T-helper 1 cell treated with Interleukin-12 subunit alpha and Interleukin-12 subunit beta and Interleukin-4 antibody, amounts not matched to agents 30 μg/mL and 1 μg/mL, for 36 hours (primary cell): ENCODE measurements around the gene PTGFRN.

Experiments used
- H3K27ac Mint-ChIP-seq: one replicate; pipeline ENCODE4 v1.8.0; 2021; ENCODE audit warnings: mild to moderate bottlenecking, mixed read lengths
- H3K27me3 Mint-ChIP-seq: one replicate; pipeline ENCODE4 v1.8.0; 2021; ENCODE audit warnings: low read depth, mixed read lengths
- H3K36me3 Mint-ChIP-seq: one replicate; pipeline ENCODE4 v1.8.0; 2021; ENCODE audit warnings: low read depth, mixed read lengths
- H3K4me1 Mint-ChIP-seq: one replicate; pipeline ENCODE4 v1.8.0; 2021; ENCODE audit warnings: low read depth, mixed read lengths
- H3K4me3 Mint-ChIP-seq: one replicate; pipeline ENCODE4 v1.8.0; 2021; ENCODE audit warnings: mild to moderate bottlenecking, moderate library complexity, mixed read lengths
- H3K9me3 Mint-ChIP-seq: one replicate; pipeline ENCODE4 v1.8.0; 2021; ENCODE audit warnings: mixed read lengths

The PTGFRN gene

GRCh38 chr1:116878804-116879477 lies 30.8 kb upstream of the PTGFRN start:
- H3K27ac Mint-ChIP-seq = no peak overlapping the region
- H3K27me3 Mint-ChIP-seq = no peaks in the 10 kb centered on the region
- H3K4me3 Mint-ChIP-seq = no peak overlapping the region
- no peaks in the 10 kb centered on the region for H3K36me3 Mint-ChIP-seq
- peaks cover 27% of the 10 kb centered on the region for H3K4me1 Mint-ChIP-seq
- H3K9me3 Mint-ChIP-seq = no peaks in the 10 kb centered on the region

GRCh38 chr1:116879478-116880133 lies 30.1 kb upstream of the PTGFRN start:
- Mint-ChIP-seq H3K36me3 (no peaks in the 10 kb centered on the region), H3K9me3 (no peaks in the 10 kb centered on the region), H3K27ac (no peak overlapping the region), H3K4me3 (no peak overlapping the region), H3K27me3 (no peaks in the 10 kb centered on the region), H3K4me1 (peaks cover 28% of the 10 kb centered on the region)

DNA sequence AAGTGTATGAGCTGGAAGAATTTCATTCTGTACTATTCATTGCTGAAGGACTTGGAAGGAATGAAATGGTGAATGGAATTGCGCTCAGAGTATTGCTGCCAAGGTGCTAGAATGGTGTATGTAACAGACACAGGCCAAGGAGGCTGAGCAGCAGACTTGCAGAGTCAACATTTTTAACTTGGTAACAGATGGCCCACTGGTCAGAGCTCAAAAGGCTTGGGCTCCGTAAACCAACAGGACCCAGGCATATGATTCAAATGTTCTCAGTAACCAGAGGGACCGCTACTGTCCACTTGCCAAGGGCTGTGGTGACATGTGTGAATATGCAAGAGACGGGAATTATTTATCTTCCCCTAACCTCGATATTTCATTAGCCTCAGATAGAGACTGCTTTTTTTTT lies 28.8 kb upstream of the PTGFRN start:
- Mint-ChIP-seq H3K4me1 (peaks cover 20% of the 10 kb centered on the region), H3K9me3 (no peaks in the 10 kb centered on the region), H3K27ac (peak overlapping the region; percentile 9), H3K27me3 (no peaks in the 10 kb centered on the region), H3K36me3 (no peaks in the 10 kb centered on the region), H3K4me3 (no peak overlapping the region)

- Mint-ChIP-seq H3K27ac (peak overlapping the region; percentile 67), H3K4me1 (peaks cover 18% of the 10 kb centered on the region), H3K27me3 (no peaks in the 10 kb centered on the region), H3K9me3 (no peaks in the 10 kb centered on the region), H3K36me3 (no peaks in the 10 kb centered on the region), H3K4me3 (no peak overlapping the region)
Observed at GRCh38 chr1:116881879-116882520, 27.7 kb upstream of the PTGFRN start.

- H3K27ac Mint-ChIP-seq = no peak overlapping the region
- no peaks in the 10 kb centered on the region for H3K36me3 Mint-ChIP-seq
- no peaks in the 10 kb centered on the region for H3K9me3 Mint-ChIP-seq
- H3K4me1 Mint-ChIP-seq = peaks cover 18% of the 10 kb centered on the region
- no peaks in the 10 kb centered on the region for H3K27me3 Mint-ChIP-seq
- H3K4me3 Mint-ChIP-seq = no peak overlapping the region
Observed at GRCh38 chr1:116882866-116883265, 26.9 kb upstream of the PTGFRN start.

DNA sequence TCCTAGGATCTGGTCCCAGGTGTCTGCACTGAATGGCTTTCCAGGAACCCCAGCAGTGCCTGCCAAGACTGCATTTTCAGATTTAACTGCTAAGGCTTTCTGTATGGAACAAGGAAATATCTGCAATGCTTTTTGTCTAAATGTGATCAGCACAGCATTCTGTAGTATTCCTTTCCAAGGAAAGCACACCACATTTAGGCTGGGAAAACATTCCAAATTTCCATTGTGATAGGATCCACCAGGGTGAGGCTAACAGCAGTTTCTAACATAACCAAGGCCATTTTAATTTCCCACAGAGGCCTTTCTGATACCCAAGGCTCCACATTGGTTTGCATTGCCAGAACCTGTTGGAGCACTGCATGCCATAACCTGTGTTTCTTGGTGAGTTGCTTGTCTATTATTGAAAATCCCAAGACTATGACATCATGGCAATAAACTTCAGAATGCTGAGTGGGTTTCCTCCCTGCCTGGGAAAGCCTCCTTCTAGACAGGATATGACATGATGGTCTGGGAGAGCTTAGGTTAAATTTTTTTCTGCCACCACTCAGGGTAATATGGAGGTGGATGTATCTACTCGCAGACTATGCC lies 23.3 kb upstream of the PTGFRN start:
- H3K4me1 Mint-ChIP-seq = peaks cover 15% of the 10 kb centered on the region
- H3K4me3 Mint-ChIP-seq = no peak overlapping the region
- H3K9me3 Mint-ChIP-seq = no peaks in the 10 kb centered on the region
- no peaks in the 10 kb centered on the region for H3K27me3 Mint-ChIP-seq
- no peaks in the 10 kb centered on the region for H3K36me3 Mint-ChIP-seq
- no peak overlapping the region for H3K27ac Mint-ChIP-seq

GRCh38 chr1:116887212-116887611 lies 22.5 kb upstream of the PTGFRN start:
- H3K27me3 Mint-ChIP-seq = no peaks in the 10 kb centered on the region
- peaks cover 11% of the 10 kb centered on the region for H3K4me1 Mint-ChIP-seq
- no peaks in the 10 kb centered on the region for H3K36me3 Mint-ChIP-seq
- no peak overlapping the region for H3K4me3 Mint-ChIP-seq
- H3K9me3 Mint-ChIP-seq = no peaks in the 10 kb centered on the region
- no peak overlapping the region for H3K27ac Mint-ChIP-seq

DNA sequence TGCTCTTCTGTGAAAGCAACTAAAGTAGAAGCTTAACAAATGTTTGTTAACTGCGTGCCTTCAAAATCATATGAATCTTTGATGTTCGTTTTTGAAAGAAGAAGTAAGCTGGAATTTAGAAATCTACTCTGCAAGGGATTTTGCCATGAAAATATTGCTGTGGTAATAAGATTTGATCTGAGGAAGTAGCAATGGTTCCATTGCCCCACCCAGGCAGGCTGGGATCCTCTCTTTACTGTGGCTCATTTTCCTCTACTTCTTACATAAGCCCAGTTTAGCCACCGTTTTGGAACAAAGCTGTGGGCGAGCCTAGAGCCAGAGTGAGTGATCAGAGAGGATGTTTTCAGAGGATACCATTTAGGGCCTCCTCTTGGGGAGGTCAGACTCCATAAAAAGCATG lies 20.3 kb upstream of the PTGFRN start:
- no peaks in the 10 kb centered on the region for H3K36me3 Mint-ChIP-seq
- H3K4me3 Mint-ChIP-seq = no peak overlapping the region
- peaks cover 11% of the 10 kb centered on the region for H3K9me3 Mint-ChIP-seq
- H3K4me1 Mint-ChIP-seq = peaks cover 4% of the 10 kb centered on the region
- H3K27ac Mint-ChIP-seq = no peak overlapping the region
- peaks cover 3% of the 10 kb centered on the region for H3K27me3 Mint-ChIP-seq

DNA sequence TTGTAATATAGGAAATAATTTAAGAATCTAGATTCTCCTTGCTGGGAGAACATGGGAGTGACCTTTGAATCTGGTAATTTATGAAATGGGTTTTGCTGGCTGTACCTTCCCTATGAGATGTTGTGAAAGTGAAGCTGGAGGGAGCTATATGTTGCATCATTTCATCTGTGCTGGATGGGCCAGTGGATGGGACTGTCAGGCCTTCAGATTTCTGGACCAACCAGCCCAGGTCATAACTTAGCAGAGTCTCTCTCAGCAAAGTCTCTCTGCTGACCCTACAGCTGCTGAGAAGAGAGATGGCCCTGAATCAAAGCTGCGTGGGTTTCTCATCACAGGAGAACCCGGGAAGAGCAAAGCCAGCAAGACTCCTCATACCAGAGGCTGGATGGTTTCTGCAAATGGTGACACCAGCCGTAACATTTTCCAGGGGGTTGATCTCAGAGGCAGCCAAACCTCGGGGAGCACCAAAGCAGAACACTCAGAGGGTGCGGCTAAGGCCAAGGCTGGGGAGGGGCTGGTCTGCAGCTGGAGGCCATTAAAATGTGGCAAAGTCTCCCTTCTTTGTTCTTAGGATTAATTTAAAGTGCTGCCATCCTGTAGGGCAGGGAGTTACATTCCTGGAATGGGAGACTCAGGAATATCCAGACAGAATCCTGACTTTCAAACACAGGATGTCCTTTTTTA lies 18.2 kb upstream of the PTGFRN start:
- Mint-ChIP-seq H3K36me3 (peaks cover 2% of the 10 kb centered on the region), H3K27ac (no peak overlapping the region), H3K4me1 (no peaks in the 10 kb centered on the region), H3K27me3 (peaks cover 3% of the 10 kb centered on the region), H3K4me3 (no peak overlapping the region), H3K9me3 (peaks cover 22% of the 10 kb centered on the region)

- H3K36me3 Mint-ChIP-seq = peaks cover 5% of the 10 kb centered on the region
Observed at GRCh38 chr1:116895073-116895472, 14.6 kb upstream of the PTGFRN start.

DNA sequence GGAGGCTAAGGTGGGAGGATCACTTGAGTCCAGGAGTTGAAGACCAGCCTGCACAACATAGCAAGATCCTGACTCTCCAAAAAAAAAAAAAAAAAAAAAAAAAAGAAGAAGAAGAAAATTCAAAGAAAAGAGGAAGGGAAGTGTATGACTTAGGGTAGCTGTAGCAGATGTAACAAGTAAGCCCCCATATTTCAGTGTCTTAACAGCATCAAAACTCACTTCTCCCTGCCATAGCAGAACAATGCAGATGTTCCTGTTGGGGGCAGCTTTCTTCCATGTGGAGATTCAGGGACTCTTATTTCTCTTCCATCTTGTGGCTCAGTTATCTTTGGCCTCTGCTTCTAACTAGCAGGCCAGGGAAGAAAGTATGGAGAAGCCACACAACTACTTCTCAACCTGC lies 10.2 kb upstream of the PTGFRN start:
- Mint-ChIP-seq H3K9me3 (peaks cover 22% of the 10 kb centered on the region), H3K4me1 (peaks cover 3% of the 10 kb centered on the region), H3K36me3 (peaks cover 5% of the 10 kb centered on the region), H3K27me3 (peaks cover 15% of the 10 kb centered on the region), H3K4me3 (no peak overlapping the region), H3K27ac (no peak overlapping the region)

More at GRCh38 chr1:116895073-116895472, 14.6 kb upstream of the PTGFRN start:
- H3K27ac Mint-ChIP-seq = no peak overlapping the region
- peaks cover 34% of the 10 kb centered on the region for H3K9me3 Mint-ChIP-seq
- no peaks in the 10 kb centered on the region for H3K4me1 Mint-ChIP-seq
- no peak overlapping the region for H3K4me3 Mint-ChIP-seq
- peaks cover 13% of the 10 kb centered on the region for H3K27me3 Mint-ChIP-seq

- H3K4me3 Mint-ChIP-seq = no peak overlapping the region
- peaks cover 3% of the 10 kb centered on the region for H3K36me3 Mint-ChIP-seq
- H3K9me3 Mint-ChIP-seq = peaks cover 12% of the 10 kb centered on the region
- peaks cover 3% of the 10 kb centered on the region for H3K4me1 Mint-ChIP-seq
- H3K27me3 Mint-ChIP-seq = peaks cover 15% of the 10 kb centered on the region
- H3K27ac Mint-ChIP-seq = no peak overlapping the region
Observed at GRCh38 chr1:116900471-116901365, 9.0 kb upstream of the PTGFRN start.

DNA sequence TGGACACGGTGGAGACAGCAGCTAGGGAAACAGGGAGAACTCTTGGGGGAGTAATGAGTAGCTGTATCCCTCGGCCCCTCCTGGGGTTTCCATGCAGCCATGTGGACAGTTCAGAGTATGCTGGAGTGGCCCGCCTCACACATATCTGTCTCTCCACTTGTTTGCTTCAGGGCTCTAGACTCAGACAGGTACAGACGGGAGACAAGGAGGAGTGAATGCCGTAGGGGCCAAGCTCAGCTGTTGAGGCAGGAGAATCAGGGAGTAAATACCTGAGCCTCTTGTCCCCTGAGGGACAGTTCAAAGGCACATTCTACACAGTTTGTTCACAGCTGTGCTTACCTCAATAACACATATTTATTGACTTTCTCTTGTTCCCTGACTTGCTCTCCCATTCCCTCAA lies 7.7 kb upstream of the PTGFRN start:
- no peak overlapping the region for H3K4me3 Mint-ChIP-seq
- H3K36me3 Mint-ChIP-seq = peaks cover 3% of the 10 kb centered on the region
- H3K27me3 Mint-ChIP-seq = peaks cover 15% of the 10 kb centered on the region
- H3K27ac Mint-ChIP-seq = no peak overlapping the region
- H3K4me1 Mint-ChIP-seq = peaks cover 3% of the 10 kb centered on the region
- H3K9me3 Mint-ChIP-seq = peaks cover 12% of the 10 kb centered on the region
